ENCODE measurements around the gene GRB2.

- TF ChIP-seq POLR2AphosphoS5 (IDR thresholded peaks at IDR 0.05; ENCODE audit: low read length) (no peak), SPI1 (IDR thresholded peaks at IDR 0.05; ENCODE audit: borderline replicate concordance, insufficient read depth, low read depth, low read length) (no peak), POU2F2 (IDR thresholded peaks at IDR 0.05; ENCODE audit: borderline replicate concordance, low read depth, low read length) (no peak), SMC3 (IDR thresholded peaks at IDR 0.05; ENCODE audit: borderline replicate concordance, low read length) (no peak), KDM1A (IDR thresholded peaks at IDR 0.05; ENCODE audit: borderline replicate concordance) (no peak), CTCF (IDR thresholded peaks at IDR 0.05 in 2 of 3, conservative IDR thresholded peaks at IDR 0.05 in 1 of 3; ENCODE audit: control insufficient read depth in 2 of 3, extremely low read depth in 1 of 3, insufficient read depth in 1 of 3, low read depth in 3 of 3, low read length in 3 of 3) (no peak)
Measured at GRCh38 chr17:75442168-75443103, 37.0 kb upstream of the GRB2 start.

Data from GM12878 (cell line).